Stimulated activated CD4-positive, alpha-beta T cell treated with anti-CD3 and anti-CD28 coated beads, Interleukin-1b, Interleukin-23, amount 100 ng/mL, for 4 hours (primary cell): ENCODE results near the gene SPACA5B.
"Not testable (repeated sequence)": the region's sequence is repeated elsewhere in the genome, so short reads cannot be mapped to it uniquely, and the experiment has no call there.

Experiments used
- DNase-seq, 2 donors: peaks; one replicate each; pipeline ENCODE4 v3.0.0-alpha.2; 2020; ENCODE audit warnings: low read depth in 2 of 2

SPACA5B gene

GRCh38 chrX:48130326-48130725 is at the start of gene SPACA5B:
Gene SPACA5B, plus strand, starts transcription at chrX:48130626. Its CDS starts 62 bp downstream, at chrX:48130688.
- not testable (repeated sequence) for DNase-seq

GRCh38 chrX:48083212-48083611 is 47.2 kb upstream of the SPACA5B start:
- DNase-seq = peak in 1 of 2 donors; percentile 13

GRCh38 chrX:48083706-48084105 is 46.7 kb upstream of the SPACA5B start:
- no peak for DNase-seq

- DNase-seq = no peak
Observed at GRCh38 chrX:48086082-48086481, 44.3 kb upstream of the SPACA5B start.

- no peak for DNase-seq
Observed at GRCh38 chrX:48090123-48090522, 40.3 kb upstream of the SPACA5B start.

GRCh38 chrX:48092558-48092957 is 37.9 kb upstream of the SPACA5B start:
- not testable (repeated sequence) for DNase-seq

GRCh38 chrX:48101443-48101842 is 29.0 kb upstream of the SPACA5B start:
- no peak for DNase-seq

GRCh38 chrX:48102874-48103374 is 27.5 kb upstream of the SPACA5B start:
- DNase-seq = no peak

GRCh38 chrX:48107717-48108116 is 22.7 kb upstream of the SPACA5B start:
- DNase-seq = no peak

GRCh38 chrX:48125286-48125685 is 5.1 kb upstream of the SPACA5B start:
- DNase-seq = not testable (repeated sequence)

GRCh38 chrX:48132308-48132844 is 1.9 kb downstream of the SPACA5B start:
- DNase-seq = not testable (repeated sequence)

- not testable (repeated sequence) for DNase-seq
Observed at GRCh38 chrX:48139076-48139475, 8.7 kb downstream of the SPACA5B start.

GRCh38 chrX:48141810-48142508 is 11.5 kb downstream of the SPACA5B start:
- DNase-seq = not testable (repeated sequence)

- DNase-seq = not testable (repeated sequence)
Observed at GRCh38 chrX:48142697-48143096, 12.3 kb downstream of the SPACA5B start.

GRCh38 chrX:48153769-48154168 is 23.3 kb downstream of the SPACA5B start:
- DNase-seq = no peak

GRCh38 chrX:48154796-48155195 is 24.4 kb downstream of the SPACA5B start:
- no peak for DNase-seq

- DNase-seq = no peak
Observed at GRCh38 chrX:48156014-48156413, 25.6 kb downstream of the SPACA5B start.

- no peak for DNase-seq
Observed at GRCh38 chrX:48165241-48165640, 34.8 kb downstream of the SPACA5B start.

GRCh38 chrX:48166322-48166721 is 35.9 kb downstream of the SPACA5B start:
- not testable (repeated sequence) for DNase-seq

- DNase-seq = no peak
Observed at GRCh38 chrX:48179691-48180090, 49.3 kb downstream of the SPACA5B start.

- no peak for DNase-seq
Observed at GRCh38 chrX:48180811-48181210, 50.4 kb downstream of the SPACA5B start.

GRCh38 chrX:48181882-48182281 is 51.5 kb downstream of the SPACA5B start:
- DNase-seq = not testable (repeated sequence)
